MCF 10A (cell line): ENCODE results near the gene POLR3GL. TPM values are rescaled to one million over a fixed set of nuclear protein-coding genes. Genes with fewer than 3 reads are reported as not detected.
"Not testable (repeated sequence)": the region's sequence is repeated elsewhere in the genome, so short reads cannot be mapped to it uniquely, and the experiment has no call there.

ENCODE experiments used
- BruUV-seq: library from RNA; stranded (reverse); fragments of 400-500 nt; replicated peaks from 2 replicates; lab custom pipeline; 2021; lab: Mats Ljungman, UMichigan
- CTCF ChIA-PET: fragments of 300-600 bp; sonication (Branson Sonifier 250); formaldehyde crosslinking; extraction: SDS; loops from one replicate; lab custom pipeline; 2021; ENCODE audit warnings: antibody characterized with exemption, inconsistent platforms; lab: Yijun Ruan, JAX
- POLR2A ChIA-PET: fragments of 300-600, 350-650 bp; sonication (Branson Sonifier 250); formaldehyde crosslinking; extraction: SDS; loops from one replicate; lab custom pipeline; 2020; ENCODE audit warnings: antibody characterized with exemption, inconsistent platforms; lab: Yijun Ruan, JAX
- DNase-seq: peaks from one replicate; pipeline ENCODE4 v3.0.0-alpha.2; 2018; ENCODE audit not compliant: unreplicated experiment
- H3K27ac Mint-ChIP-seq: one replicate; pipeline ENCODE4 v1.8.0; 2022; ENCODE audit warnings: mild to moderate bottlenecking, low read depth, mixed read lengths; ENCODE audit not compliant: unreplicated experiment
- H3K27me3 Mint-ChIP-seq: one replicate; pipeline ENCODE4 v1.8.0; 2022; ENCODE audit warnings: mixed read lengths; ENCODE audit not compliant: insufficient read depth, unreplicated experiment
- H3K36me3 Mint-ChIP-seq: one replicate; pipeline ENCODE4 v1.8.0; 2022; ENCODE audit warnings: mild to moderate bottlenecking, moderate library complexity, mixed read lengths; ENCODE audit not compliant: insufficient read depth, unreplicated experiment
- H3K4me1 Mint-ChIP-seq: one replicate; pipeline ENCODE4 v1.8.0; 2022; ENCODE audit warnings: mixed read lengths; ENCODE audit not compliant: insufficient read depth, unreplicated experiment
- H3K4me3 Mint-ChIP-seq: one replicate; pipeline ENCODE4 v1.8.0; 2022; ENCODE audit warnings: mild to moderate bottlenecking, moderate library complexity, mixed read lengths; ENCODE audit not compliant: unreplicated experiment
- H3K9me3 Mint-ChIP-seq: one replicate; pipeline ENCODE4 v1.8.0; 2022; ENCODE audit warnings: mixed read lengths; ENCODE audit not compliant: unreplicated experiment
- intact Hi-C: fragments of 100-400 bp; cut with micrococcal nuclease; formaldehyde crosslinking; loops from 2 replicates; pipeline ENCODE4 v1.14.1; 2022
- total RNA-seq: library from RNA; stranded (reverse); gene quantifications from 2 replicates; pipeline ENCODE4 v1.2.3, GENCODE V29; 2022
- TF ChIP-seq, protein P1 (sequence below): fragments of 200-600 bp; IDR thresholded peaks from one replicate; pipeline ENCODE4 v1.8.0; 2022; ENCODE audit warnings: antibody characterized with exemption, mild to moderate bottlenecking; ENCODE audit not compliant: unreplicated experiment

POLR3GL gene
- total RNA-seq, 1 experiment from 2014 or later, result 17.6 TPM

DNA sequence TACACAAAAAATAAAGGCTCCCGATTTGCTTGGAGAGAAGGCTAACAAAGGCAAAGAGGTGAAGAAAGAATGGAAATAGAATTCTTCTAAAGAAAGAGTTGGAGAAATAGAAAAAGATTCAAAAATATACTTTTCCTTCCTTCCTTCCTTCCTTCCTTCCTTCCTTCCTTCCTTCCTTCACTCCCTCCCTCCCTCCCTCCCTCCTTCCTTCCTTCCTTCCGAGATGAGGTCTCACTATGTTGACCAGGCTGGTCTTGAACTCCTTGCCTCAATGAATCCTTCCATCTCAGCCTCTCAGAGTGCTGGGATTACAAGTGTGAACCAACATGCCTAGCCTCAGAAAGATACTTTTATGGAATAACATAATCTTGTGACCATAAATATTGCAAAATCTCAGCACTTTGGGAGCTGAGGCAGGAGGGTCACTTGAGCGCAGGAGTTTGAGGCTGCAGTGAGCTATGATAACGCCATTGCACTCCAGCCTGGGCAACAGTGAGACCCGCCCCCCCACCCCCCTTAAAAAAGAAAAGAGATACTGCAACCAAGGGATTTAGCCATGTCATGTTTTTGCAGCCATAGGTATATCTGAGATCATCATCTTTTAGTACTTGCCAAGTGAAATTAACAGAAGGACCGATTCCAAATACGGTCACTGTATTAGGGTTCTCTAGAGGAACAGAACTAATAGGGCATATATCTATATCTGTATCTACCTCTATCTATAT, 58.1 kb downstream of the POLR3GL start:
- H3K36me3 Mint-ChIP-seq, result no peaks in the 10 kb centered on the region
- H3K4me3 Mint-ChIP-seq, result no peak overlapping the region
- peaks cover 5% of the 10 kb centered on the region for H3K4me1 Mint-ChIP-seq
- H3K27me3 Mint-ChIP-seq, result peaks cover 45% of the 10 kb centered on the region
- H3K9me3 Mint-ChIP-seq, result no peaks in the 10 kb centered on the region
- TF ChIP-seq, protein P1, sequence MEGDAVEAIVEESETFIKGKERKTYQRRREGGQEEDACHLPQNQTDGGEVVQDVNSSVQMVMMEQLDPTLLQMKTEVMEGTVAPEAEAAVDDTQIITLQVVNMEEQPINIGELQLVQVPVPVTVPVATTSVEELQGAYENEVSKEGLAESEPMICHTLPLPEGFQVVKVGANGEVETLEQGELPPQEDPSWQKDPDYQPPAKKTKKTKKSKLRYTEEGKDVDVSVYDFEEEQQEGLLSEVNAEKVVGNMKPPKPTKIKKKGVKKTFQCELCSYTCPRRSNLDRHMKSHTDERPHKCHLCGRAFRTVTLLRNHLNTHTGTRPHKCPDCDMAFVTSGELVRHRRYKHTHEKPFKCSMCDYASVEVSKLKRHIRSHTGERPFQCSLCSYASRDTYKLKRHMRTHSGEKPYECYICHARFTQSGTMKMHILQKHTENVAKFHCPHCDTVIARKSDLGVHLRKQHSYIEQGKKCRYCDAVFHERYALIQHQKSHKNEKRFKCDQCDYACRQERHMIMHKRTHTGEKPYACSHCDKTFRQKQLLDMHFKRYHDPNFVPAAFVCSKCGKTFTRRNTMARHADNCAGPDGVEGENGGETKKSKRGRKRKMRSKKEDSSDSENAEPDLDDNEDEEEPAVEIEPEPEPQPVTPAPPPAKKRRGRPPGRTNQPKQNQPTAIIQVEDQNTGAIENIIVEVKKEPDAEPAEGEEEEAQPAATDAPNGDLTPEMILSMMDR, result no peak
- intact Hi-C loops, result no loop called here
- POLR2A ChIA-PET, result interaction anchor here (0.7 to 1.9 kb wide), 5 partner anchors 15 to 58 kb away, joined by 3 to 6 read pairs (median 5); partner anchors contain the start of genes ANKRD34A and POLR3GL
- H3K27ac Mint-ChIP-seq, result no peak overlapping the region
- BruUV-seq, result no TSS peak
- DNase-seq, result no peak
- CTCF ChIA-PET, result interaction anchor here (1.0 to 23.4 kb wide), 9 partner anchors 9 to 180 kb away, joined by 3 to 773 read pairs (median 6); partner anchors contain the start of genes NUDT17 and TXNIP

DNA sequence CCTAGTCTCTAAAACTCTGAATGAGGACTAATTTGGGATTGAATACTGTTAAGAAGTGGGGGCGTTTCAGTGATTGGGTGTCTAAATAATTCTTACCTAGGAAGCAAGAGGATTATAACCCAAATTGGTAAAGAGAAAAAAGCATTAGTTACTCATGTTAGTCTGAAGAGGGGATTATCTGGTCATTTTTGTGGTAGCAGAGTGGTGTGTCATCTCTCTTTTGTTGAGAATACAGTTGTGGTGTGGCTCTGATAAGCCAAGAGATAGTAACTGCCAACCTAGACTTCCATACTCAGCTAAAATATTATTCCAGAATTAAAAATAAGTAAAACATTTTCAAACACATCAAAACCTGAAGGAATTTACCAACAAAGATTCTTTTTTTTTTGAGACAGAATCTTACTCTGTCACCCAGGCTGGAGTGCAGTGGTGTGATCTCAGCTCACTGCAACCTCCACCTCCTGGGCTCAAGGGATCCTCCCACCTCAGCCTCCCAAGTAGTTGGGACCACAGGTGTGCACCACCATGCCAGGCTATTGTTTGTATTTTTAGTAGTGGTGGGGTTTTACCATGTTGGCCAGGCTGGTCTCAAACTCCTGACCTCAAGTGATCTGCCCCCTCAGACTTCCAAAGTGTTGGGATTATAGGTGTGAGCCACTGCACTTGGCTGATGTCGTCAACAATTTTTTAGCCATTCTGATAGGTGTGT, 61.5 kb downstream of the POLR3GL start:
- H3K9me3 Mint-ChIP-seq, H3K27ac Mint-ChIP-seq, DNase-seq, H3K4me1 Mint-ChIP-seq, BruUV-seq, H3K4me3 Mint-ChIP-seq, intact Hi-C loops, H3K36me3 Mint-ChIP-seq: not testable (repeated sequence)
- ChIA-PET CTCF (interaction anchor here (0.6 to 1.6 kb wide), 4 partner anchors 9 to 200 kb away, joined by 3 to 6 read pairs (median 5); no protein-coding TSS in a partner anchor), POLR2A (interaction anchor here (0.7 to 1.1 kb wide), 2 partner anchors 9 to 12 kb away, joined by 3 read pairs; no protein-coding TSS in a partner anchor)
- H3K27me3 Mint-ChIP-seq, result peaks cover 29% of the 10 kb centered on the region

DNA sequence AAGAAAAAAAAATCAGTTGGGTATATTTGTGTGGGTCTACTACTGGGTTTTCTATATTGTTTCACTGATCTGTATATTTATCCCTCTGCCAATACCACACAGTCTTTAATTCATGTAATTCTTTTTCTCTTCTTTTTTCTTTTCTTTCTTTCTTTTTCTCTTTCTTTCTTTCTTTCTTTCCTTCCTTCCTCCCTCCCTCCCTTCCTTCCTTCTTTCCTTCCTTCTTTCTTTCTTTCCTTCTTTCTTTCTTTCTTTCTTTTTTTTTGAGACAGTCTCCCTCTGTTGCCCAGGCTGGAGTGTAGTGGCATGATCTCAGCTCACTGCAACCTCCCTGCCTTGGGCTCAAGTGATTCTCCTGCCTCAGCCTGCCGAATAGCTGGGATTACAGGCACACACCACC, 62.2 kb downstream of the POLR3GL start:
- H3K27ac Mint-ChIP-seq, POLR2A ChIA-PET, H3K4me3 Mint-ChIP-seq, H3K9me3 Mint-ChIP-seq, DNase-seq, H3K36me3 Mint-ChIP-seq, BruUV-seq, H3K4me1 Mint-ChIP-seq, intact Hi-C loops: not testable (repeated sequence)
- H3K27me3 Mint-ChIP-seq, result peaks cover 22% of the 10 kb centered on the region
- CTCF ChIA-PET, result interaction anchor here (1.6 kb wide), 1 partner anchor 12 kb away, joined by 6 read pairs; no protein-coding TSS in a partner anchor

Other genes starting within 250 kb of the POLR3GL start
- not detected in 2 replicates for gene CD160, start 245.2 kb upstream of the POLR3GL start, total RNA-seq
- gene RNF115, start 140.6 kb upstream of the POLR3GL start, total RNA-seq, result 16.8 and 19.5 TPM in 2 replicates
- 67.9 and 96.8 TPM in 2 replicates for gene POLR3C, start 140.5 kb upstream of the POLR3GL start, total RNA-seq
- gene NUDT17, start 119.1 kb upstream of the POLR3GL start, total RNA-seq, result 3.7 and 4.6 TPM in 2 replicates
- 34.3 and 36.9 TPM in 2 replicates for gene PIAS3, start 105.6 kb upstream of the POLR3GL start, total RNA-seq
- gene ANKRD35, start 78.8 kb upstream of the POLR3GL start, total RNA-seq, result 0.29 TPM in 1 of 2 replicates, not detected in the other
- 25.7 and 33.0 TPM in 2 replicates for gene ITGA10, start 54.6 kb upstream of the POLR3GL start, total RNA-seq
- gene PEX11B, start 46.0 kb upstream of the POLR3GL start, total RNA-seq, result 35.5 and 36.2 TPM in 2 replicates
- gene RBM8A, start 37.2 kb upstream of the POLR3GL start, total RNA-seq, result 370 and 403 TPM in 2 replicates
- gene LIX1L, start 6.7 kb upstream of the POLR3GL start, total RNA-seq, result 40.1 and 42.1 TPM in 2 replicates
- 2.6 and 3.1 TPM in 2 replicates for gene ANKRD34A, start 115 bp upstream of the POLR3GL start, total RNA-seq
- 576 and 599 TPM in 2 replicates for gene TXNIP, start 31.9 kb downstream of the POLR3GL start, total RNA-seq
- gene HJV, start 57.0 kb downstream of the POLR3GL start, total RNA-seq, result not detected in 2 replicates
- gene NBPF10, start 180.1 kb downstream of the POLR3GL start, total RNA-seq, result 6.9 and 7.6 TPM in 2 replicates